Heart left ventricle (tissue), 16 donors: ENCODE measurements around the gene LSM4. TPM values are rescaled to one million over a fixed set of nuclear protein-coding genes. Genes with fewer than 3 reads are reported as not detected.

Experiments used
- ATAC-seq, 4 donors: fragments of 200-7000 bp; cut with Tn5 transposase; one replicate each; pipeline ENCODE4 v1.9.1; 2020 to 2022; ENCODE audit warnings: moderate library complexity in 4 of 4, mild to moderate bottlenecking in 3 of 4, moderate number of reproducible peaks in 1 of 4
- DNase-seq, 5 donors: peaks; one replicate each; pipeline ENCODE4 v3.0.0-alpha.2; 2020
- H3K27ac ChIP-seq, 12 donors: fragments of 200-600 bp; sonication (generic) in 4 of 12; one replicate each; pipeline versions ENCODE4 v1.5.0 to v1.8.0; 2016 to 2022; ENCODE audit warnings: mild to moderate bottlenecking in 2 of 12
- H3K27me3 ChIP-seq, 9 donors: fragments of 200-600 bp; sonication (generic) in 2 of 9; one replicate each; pipeline versions ENCODE4 v1.5.1 to v1.8.0; 2016 to 2022; ENCODE audit warnings: mild to moderate bottlenecking in 3 of 9
- H3K36me3 ChIP-seq, 9 donors: fragments of 200-600 bp; sonication (generic) in 2 of 9; one replicate each; pipeline versions ENCODE4 v1.5.0 to v1.8.0; 2018 to 2022; ENCODE audit warnings: mild to moderate bottlenecking in 2 of 9
- H3K4me1 ChIP-seq, 12 donors: fragments of 200-600 bp; sonication (generic) in 4 of 12; one replicate each; pipeline versions ENCODE4 v1.5.0 to v1.8.0; 2016 to 2022; ENCODE audit warnings: mild to moderate bottlenecking in 3 of 12
- H3K4me3 ChIP-seq, 12 donors: fragments of 200-600 bp; sonication (generic) in 4 of 12; one replicate each; pipeline versions ENCODE4 v1.5.0 to v1.8.0; 2017 to 2022; ENCODE audit warnings: mild to moderate bottlenecking in 9 of 12, moderate library complexity in 4 of 12
- H3K9me3 ChIP-seq, 12 donors: fragments of 200-600 bp; sonication (generic) in 4 of 12; one replicate each; pipeline versions ENCODE4 v1.5.0 to v1.8.0; 2016 to 2022; ENCODE audit warnings: mild to moderate bottlenecking in 1 of 12
- POLR2A ChIP-seq, 2 donors: fragments of 450-650 bp; IDR thresholded peaks; one replicate each; pipeline ENCODE4 v1.6.1; 2017; ENCODE audit warnings: antibody characterized with exemption in 2 of 2, mild to moderate bottlenecking in 2 of 2, moderate library complexity in 2 of 2
- WGBS, 4 donors: extraction: QIAGEN DNeasy Blood & Tissue Kit in 2 of 4; methylation state at CpG; one replicate each; pipeline versions ENCODE4 v1.1.5 to v1.1.7; 2013 to 2018; 5-methylcytosine and 5-hydroxymethylcytosine counted together
- intact Hi-C, 10 donors: fragments of 100-400 bp; cut with DNase I; formaldehyde crosslinking; loops; one replicate each; pipeline versions ENCODE4 v1.11.1 to v1.14.2; 2022
- polyA plus RNA-seq, 2 donors: library from polyadenylated mRNA; stranded (reverse); fragments of 200-250 nt; gene quantifications; one replicate each; pipeline ENCODE4 v1.2.3, GENCODE V29; 2013
- total RNA-seq, 9 donors: library from RNA; depleted of rRNA in 2 of 9; stranded (reverse); fragments of >200 nt in 2 of 9; fragmentation: NEBNext Ultra II Directional in 3 of 9; extraction: Animal tissue kit (Norgen Biotek cat#: 25700) in 3 of 9; gene quantifications; one replicate each; pipeline versions ENCODE4 v1.1.0 to v1.2.4, GENCODE V29; 2016 to 2023
- TF ChIP-seq, protein P1 (sequence below), 12 donors: fragments of 200-600 bp; sonication (generic) in 4 of 12; IDR thresholded peaks; one replicate each; pipeline versions ENCODE4 v1.5.0 to v1.8.0; 2018 to 2022; ENCODE audit warnings: antibody characterized with exemption in 12 of 12, mild to moderate bottlenecking in 5 of 12
- donor health status: ischemic (EF 13 %, LVEDD 7.1; RV severe dilation, severe dysfunction).
- donor health status: healthy with polysubstance abuse.
- donor health status: DM: no; HTN: yes; CAD: no.
- donor health status: DM: no; HTN: no; CAD: no.
- donor health status: ischemic (EF 25% LVEDD 6.9; RV normal size, moderate dysfunction).
- donor health status: ischemic (EF 25% LVEDD 5.7; RV mildly dilated, moderate dysfunction).
- donor health status: healthy.
- donor health status: DM: yes; HTN: yes; CAD: no.
- donor health status: ischemic (EF 35%, LVEDD 5.7; RV mildly dilated, moderate dysfunction).
- donor health status: nonischemic (EF 11% LVEDD 7.7; RV severe dilation, severe dysfunction).
- donor health status: DM: yes; HTN: yes; CAD: no.
- donor health status: PGD.
- donor health status: ischemic (EF 29% LVEDD 5.4; RV normal size, mild dysfunction).
- donor health status: nonischemic (EF 23%, LVEDD 6.1; RV moderate dilation, normal function).

The LSM4 gene
- total and polyA plus RNA-seq, 11 donors = 65.8 to 171 (median 104) TPM

- H3K27me3 ChIP-seq = no peaks in the 10 kb centered on the region
- H3K4me3 ChIP-seq = no peak overlapping the region
- no peak for DNase-seq
- intact Hi-C loops = loop anchor here in 1 of 10 donors (10.0 kb wide), 1 partner anchor 125 kb away; the partner anchor contains the start of gene SSBP4
- 60 to 69% (median 62%) methylated on average over 12 of the region's 12 CpGs for whole genome bisulfite sequencing, 4 donors
- peak overlapping the region in 11 of 12 donors; percentile 96 to 100 (median 99) for H3K27ac ChIP-seq
- H3K4me1 ChIP-seq = peaks cover 0 to 49% (median 24%) of the 10 kb centered on the region in 12 donors
- no peak for TF ChIP-seq POLR2A (IDR thresholded peaks at IDR 0.05)
- TF ChIP-seq, protein P1, sequence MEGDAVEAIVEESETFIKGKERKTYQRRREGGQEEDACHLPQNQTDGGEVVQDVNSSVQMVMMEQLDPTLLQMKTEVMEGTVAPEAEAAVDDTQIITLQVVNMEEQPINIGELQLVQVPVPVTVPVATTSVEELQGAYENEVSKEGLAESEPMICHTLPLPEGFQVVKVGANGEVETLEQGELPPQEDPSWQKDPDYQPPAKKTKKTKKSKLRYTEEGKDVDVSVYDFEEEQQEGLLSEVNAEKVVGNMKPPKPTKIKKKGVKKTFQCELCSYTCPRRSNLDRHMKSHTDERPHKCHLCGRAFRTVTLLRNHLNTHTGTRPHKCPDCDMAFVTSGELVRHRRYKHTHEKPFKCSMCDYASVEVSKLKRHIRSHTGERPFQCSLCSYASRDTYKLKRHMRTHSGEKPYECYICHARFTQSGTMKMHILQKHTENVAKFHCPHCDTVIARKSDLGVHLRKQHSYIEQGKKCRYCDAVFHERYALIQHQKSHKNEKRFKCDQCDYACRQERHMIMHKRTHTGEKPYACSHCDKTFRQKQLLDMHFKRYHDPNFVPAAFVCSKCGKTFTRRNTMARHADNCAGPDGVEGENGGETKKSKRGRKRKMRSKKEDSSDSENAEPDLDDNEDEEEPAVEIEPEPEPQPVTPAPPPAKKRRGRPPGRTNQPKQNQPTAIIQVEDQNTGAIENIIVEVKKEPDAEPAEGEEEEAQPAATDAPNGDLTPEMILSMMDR (IDR thresholded peaks at IDR 0.05) = no peak
- ATAC-seq = no peak
- H3K9me3 ChIP-seq = no peaks in the 10 kb centered on the region
- H3K36me3 ChIP-seq = no peaks in the 10 kb centered on the region
These were observed 33.2 kb downstream of the LSM4 start for GRCh38 chr19:18289471-18290301.

GRCh38 chr19:18287836-18288772 lies 34.8 kb downstream of the LSM4 start:
- Histone ChIP-seq H3K36me3 (no peaks in the 10 kb centered on the region), H3K9me3 (no peaks in the 10 kb centered on the region), H3K4me3 (no peak overlapping the region), H3K27me3 (no peaks in the 10 kb centered on the region), H3K4me1 (peaks cover under 1 to 40% (median 24%) of the 10 kb centered on the region in 12 donors), H3K27ac (peak overlapping the region in 1 of 12 donors; percentile 99)
- ATAC-seq = no peak
- intact Hi-C loops = loop anchor here in 1 of 10 donors (10.0 kb wide), 1 partner anchor 127 kb away; the partner anchor contains the start of gene SSBP4
- TF ChIP-seq POLR2A (IDR thresholded peaks at IDR 0.05) = no peak
- TF ChIP-seq, protein P1 (IDR thresholded peaks at IDR 0.05) = no peak
- peak in 1 of 5 donors; percentile 16 for DNase-seq
- WGBS, 4 donors = 70 to 81% (median 74%) methylated on average over 15 to 26 of the region's 26 CpGs

DNA sequence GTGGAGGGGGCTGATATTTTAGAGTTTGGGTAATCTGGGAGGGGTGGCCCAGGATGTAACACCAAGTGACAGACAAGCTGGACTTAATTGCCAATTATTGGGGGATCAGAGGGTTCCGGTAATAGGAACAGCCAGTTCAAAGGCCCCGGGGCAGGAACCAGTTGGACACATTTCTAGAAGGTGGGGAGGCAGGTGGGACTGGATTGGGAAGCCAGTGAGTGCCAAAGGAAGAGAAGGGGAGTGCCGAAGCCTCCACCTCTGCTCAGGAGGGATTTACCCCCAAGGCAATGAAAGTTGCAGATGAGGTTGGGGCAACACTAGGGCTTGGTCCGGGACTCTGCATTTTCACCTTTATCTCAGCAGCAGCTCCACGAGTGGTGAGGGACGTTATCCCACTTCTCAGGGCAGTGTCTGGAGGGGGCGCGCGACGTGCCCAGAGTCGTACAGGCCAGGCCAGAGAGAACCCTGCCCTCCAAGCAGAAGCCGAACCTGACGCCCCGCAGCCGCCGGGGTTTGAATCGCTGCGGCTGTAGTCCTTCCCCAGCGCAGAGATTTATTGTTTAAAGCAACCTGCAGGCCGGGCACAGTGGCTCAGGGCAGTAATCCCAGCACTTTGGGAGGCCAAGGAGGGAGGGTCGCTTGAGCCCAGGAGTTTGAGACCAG lies 35.8 kb downstream of the LSM4 start:
- intact Hi-C loops = loop anchor here in 1 of 10 donors (10.0 kb wide), 1 partner anchor 128 kb away; the partner anchor contains the start of gene SSBP4
- TF ChIP-seq, protein P1 (IDR thresholded peaks at IDR 0.05) = no peak
- no peak for TF ChIP-seq POLR2A (IDR thresholded peaks at IDR 0.05)
- Histone ChIP-seq H3K27me3 (no peaks in the 10 kb centered on the region), H3K4me1 (peaks cover 6 to 47% (median 30%) of the 10 kb centered on the region in 12 donors), H3K4me3 (no peak overlapping the region), H3K27ac (peak overlapping the region in 7 of 12 donors; percentile 15 to 99 (median 48)), H3K9me3 (no peaks in the 10 kb centered on the region), H3K36me3 (no peaks in the 10 kb centered on the region)
- DNase-seq (peak in 1 of 5 donors; percentile 12), ATAC-seq (no peak)
- WGBS, 4 donors = 84 to 89% (median 86%) methylated on average over 7 to 21 of the region's 21 CpGs
